HG03103 (cell line): ENCODE measurements around the gene DBR1.

Experiments
- ATAC-seq: cut with Tn5 transposase; IDR thresholded peaks from one replicate; pipeline ENCODE4 v1.9.1; 2021; ENCODE audit warnings: low read depth; ENCODE audit not compliant: unreplicated experiment

Gene DBR1

DNA sequence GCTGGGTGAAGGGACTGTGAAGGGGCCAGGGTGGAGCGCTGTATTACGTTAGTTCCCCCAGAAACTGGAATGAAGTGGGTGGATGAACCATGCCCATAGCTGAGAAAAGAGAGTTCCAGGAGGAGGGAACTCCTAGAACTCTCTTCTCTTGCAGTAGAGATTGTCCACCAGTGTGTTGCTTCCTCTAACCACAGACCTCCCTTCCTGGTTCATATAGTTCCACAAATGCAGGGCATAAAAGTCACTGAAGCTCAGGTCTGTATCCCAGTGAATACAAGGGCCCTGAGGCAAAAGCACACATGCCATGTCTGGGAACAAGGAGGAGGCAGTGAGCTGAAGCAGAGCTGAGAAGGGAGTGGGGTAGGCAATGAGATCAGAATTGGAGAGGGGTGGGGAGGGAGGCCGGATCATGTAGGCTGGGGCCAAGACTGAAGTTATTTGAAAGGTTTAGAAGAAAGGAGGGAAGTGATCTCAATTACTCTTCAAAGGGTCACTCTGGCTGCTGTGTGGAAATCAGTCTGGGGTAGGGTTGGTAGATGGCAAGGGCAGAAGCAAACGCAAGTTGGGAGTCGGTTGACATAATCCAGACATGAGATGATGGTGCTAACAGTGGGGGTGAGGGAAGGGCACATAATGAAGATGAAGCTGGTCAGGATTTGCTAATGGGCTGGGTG lies 49.0 kb downstream of the DBR1 start:
- ATAC-seq: no peak

DNA sequence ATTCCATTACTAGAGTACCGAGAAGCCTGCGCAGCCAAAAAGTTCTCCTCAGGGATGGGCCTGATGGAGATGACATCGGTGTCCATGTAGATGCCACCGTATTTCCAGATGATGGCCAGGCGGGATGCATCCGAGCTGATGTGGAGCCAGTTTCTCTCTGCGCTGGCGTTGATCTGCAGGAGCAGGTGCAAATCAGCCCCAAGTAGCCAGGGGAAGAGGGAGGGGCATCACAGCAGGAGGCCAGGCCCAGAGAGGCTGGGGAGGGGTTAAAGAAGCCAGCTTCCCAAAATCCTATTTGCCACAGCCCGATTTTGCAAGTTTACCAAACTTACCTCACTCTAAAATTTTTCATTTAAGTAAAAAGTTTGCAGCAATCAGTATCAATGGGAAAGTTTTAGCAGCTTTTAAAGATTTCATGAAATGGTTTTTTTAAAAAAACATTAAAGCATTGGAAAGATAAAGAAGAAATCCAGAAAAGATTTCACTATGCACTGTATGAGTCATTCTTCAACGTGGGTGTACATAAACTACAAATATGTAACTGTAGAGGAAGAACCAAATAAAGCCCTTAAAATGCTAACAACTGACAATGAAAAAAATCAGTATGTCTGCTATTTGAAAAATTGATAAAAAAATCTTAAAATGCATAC lies 49.9 kb downstream of the DBR1 start:
- ATAC-seq: no peak

DNA sequence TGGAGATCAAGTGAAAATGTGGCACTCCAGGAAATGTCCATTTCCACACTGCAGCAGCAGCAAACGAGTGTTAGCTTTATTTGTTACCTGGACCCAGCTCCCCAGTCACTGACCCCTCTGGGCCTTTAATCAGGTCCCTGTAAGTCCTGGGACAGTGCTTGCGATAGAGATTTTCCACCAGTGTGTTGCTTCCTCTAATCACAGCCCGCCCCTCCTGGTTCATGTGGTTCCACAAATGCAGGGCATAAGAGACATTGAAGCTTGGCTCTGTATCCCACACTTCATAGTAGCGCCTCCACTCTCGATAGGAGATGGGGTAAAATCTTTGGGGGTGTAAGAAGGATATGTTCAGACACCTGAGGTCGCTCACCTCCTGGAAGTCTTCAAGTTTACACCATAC lies 50.5 kb downstream of the DBR1 start:
- no peak for ATAC-seq

DNA sequence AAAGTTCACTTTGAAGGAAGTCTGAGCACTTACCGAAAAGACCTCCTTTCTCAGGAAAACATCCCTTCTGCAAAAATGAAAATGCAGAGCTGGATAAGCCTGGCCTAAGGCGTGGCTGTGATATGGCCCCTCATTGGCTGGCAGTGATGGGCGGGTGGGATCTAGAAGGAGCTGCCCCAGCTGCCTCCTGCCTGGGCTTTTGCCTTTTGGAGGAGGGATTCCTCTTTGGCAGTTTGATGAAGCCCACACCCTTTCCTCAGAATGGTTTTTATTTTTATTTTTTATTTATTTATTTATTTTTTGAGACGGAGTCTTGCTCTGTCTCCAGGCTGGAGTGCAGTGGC lies 55.3 kb downstream of the DBR1 start:
- no peak for ATAC-seq

DNA sequence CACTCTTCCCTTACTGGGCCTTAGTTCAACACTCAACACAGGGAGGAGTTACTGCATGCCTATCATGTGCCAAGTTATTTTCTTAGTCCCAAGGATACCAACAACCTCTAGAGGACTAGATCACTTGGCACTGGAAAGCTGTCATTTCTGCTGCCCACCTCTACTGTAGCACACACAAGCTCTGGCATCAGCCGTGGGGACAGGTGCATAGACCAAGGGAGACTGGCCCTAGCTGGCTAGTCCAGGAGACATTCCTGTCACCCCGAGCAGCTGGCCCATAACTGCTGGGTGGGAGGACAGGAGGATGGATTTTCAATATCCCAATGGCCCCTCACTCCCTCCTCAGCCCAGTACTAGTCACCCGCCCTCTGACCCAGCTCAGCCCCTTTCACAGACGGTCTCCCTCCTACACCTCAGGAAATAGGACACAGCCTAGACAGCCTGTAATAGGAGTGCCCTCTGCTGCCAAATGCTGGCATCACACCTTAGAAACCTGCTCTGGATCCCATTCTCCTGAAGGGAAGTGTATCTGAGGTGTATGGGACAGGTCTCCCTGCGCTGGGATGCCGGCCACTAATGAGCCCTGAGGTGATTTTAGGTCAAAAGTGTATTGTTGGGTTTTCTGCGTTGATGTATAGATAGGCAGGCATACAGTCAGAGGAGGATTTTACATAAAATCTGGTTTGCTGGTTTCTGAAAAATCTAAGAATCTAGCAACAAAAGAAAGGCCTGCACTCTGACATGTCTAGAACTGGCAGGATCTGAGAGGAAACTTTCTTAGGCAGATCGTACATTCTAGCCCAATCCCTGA lies 55.9 kb downstream of the DBR1 start:
- ATAC-seq: peak; percentile 63

DNA sequence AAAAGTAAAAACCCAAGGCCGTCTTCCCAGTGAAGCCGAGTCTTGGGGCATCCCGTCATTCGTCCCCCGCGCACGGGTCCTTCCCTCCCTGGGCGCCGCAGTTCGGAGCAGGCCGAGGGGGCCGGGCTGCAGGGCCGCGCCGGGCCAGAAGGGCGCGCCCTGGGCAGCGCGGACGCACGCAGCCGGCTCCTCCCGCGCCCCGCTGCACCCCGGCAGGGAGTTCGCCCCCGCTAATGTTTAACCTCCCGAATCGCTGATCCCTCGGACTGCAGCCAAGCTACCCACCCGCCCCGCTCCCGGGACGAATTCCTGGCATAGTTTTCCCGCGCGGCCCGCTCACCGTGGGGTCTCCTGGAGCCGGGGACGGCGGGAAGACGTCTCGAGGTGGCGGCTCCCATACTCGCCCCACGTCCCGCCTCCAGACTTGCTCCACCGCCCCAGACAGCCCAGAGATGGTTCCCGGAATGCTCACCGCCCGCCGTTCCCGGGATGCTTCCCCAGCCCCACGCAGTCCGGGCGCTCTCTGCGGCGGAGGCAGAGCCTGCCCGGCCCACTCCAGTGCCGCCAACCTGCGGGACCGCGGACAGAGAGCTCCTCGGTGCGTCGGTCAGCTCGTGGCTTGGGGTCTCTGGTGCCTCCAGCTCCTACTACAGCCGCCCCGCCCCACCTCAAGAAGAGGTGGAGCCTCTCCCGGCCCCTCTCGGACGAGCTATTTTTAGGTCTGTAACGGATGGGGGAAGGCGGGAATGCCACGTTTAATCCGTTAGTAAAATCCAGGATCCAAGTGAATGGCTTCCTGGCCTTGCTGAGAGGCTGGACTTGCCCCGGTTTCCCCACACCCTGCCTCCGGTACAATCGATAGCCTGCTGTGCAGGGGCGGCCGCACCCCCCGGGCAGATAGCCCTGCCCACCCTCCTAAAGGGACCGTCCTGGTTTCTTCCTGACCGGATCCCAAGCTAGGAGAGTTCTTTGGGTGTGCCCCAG lies 59.4 kb downstream of the DBR1 start, which contains the start of gene DZIP1L:
Gene DZIP1L (minus strand): TSS at position 621 of the 984 bp plus-strand sequence. CDS start 11,637 bp downstream, outside the sequence.
- ATAC-seq: peak; percentile 63

DNA sequence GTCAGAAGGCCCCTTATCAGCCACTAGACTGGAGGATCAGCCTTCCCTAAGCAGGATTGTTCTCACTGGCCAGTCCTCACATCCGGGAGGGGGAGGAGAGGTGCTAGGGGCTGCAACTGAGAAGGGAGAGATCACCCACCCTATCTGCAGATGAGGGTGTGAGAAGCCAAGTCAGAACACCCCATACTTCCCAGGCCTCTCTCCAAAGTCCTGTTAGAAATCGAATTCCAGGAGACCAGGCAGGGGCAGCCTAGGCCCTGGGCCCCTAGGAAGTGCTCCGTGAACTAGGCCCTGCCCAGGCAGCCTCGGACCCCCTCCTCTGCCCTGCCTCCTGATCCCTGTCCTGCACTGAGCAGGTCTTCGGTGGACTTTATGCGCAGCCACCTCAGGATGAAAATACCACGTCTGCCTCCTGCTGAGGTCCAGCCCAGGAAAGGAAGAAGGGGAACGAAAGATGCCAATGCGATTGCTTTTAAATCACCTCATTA lies 60.2 kb downstream of the DBR1 start:
- ATAC-seq: no peak

DNA sequence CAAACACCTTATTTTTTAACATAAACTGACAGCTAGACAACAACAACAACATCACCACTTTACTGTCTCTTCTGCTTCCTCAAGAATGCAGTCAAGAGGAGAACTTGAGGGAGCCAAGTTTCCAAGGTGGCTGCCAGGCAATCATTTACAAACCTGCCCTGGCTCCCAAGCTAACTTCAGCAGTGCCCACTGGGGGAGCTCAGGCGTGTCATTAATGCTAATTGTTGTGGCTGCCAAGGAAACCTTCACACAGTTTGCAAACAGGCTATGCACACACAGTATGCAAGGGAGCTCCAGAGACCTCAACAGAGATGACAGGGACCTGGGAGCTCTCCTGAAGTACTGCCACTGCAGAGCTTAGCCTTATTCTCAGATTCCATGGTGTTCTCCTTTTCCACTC lies 61.4 kb downstream of the DBR1 start:
- no peak for ATAC-seq

DNA sequence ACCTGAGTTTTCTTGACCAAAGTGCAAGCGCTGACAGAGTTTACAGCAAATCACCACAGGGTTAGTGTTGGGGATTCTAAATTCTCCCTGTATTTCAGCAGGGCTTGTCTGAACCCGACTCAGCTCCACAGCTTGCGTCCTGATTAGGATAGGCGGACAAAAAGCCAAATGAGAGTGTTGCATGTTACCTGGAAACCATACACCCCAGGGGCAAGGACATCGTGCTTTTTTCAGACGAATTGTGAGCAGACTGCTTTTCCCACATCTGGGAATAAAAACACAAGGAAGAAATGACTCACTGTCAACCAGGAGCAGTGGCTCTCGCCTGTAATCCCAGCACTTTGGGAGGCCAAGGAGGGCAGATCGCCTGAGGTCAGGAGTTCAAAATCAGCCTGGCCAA lies 62.4 kb downstream of the DBR1 start:
- ATAC-seq: no peak
